OCI-LY7 (cell line): ENCODE data around the gene SEC22B.
"Not testable (repeated sequence)": the region's sequence is repeated elsewhere in the genome, so short reads cannot be mapped to it uniquely, and the experiment has no call there.

Source experiments
- CTCF ChIP-seq: fragments of 200-600 bp; sonication (generic); conservative IDR thresholded peaks from 2 replicates; pipeline ENCODE4 v1.5.1; 2014; ENCODE audit warnings: mild to moderate bottlenecking, antibody characterized with exemption, low read length, moderate library complexity, mixed read lengths
- EZH2phosphoT487 ChIP-seq: fragments of 200-600 bp; sonication (generic); IDR thresholded peaks from 2 replicates; pipeline ENCODE4 v1.6.1; 2018; ENCODE audit warnings: low read depth, borderline replicate concordance, mild to moderate bottlenecking, mixed run types, antibody characterized with exemption, low read length, moderate library complexity, mixed read lengths

- not testable (repeated sequence) for TF ChIP-seq CTCF, EZH2phosphoT487
These were observed 11.6 kb downstream of the SEC22B start for GRCh38 chr1:120164761-120165160.
